ENCODE results near the gene IL1RAPL1. TPM values are rescaled to one million over a fixed set of nuclear protein-coding genes. Genes with fewer than 3 reads are reported as not detected.
"Not testable (repeated sequence)": the region's sequence is repeated elsewhere in the genome, so short reads cannot be mapped to it uniquely, and the experiment has no call there.

The IL1RAPL1 gene
- total RNA-seq, 2 experiments from 2014 or later = not detected

DNA sequence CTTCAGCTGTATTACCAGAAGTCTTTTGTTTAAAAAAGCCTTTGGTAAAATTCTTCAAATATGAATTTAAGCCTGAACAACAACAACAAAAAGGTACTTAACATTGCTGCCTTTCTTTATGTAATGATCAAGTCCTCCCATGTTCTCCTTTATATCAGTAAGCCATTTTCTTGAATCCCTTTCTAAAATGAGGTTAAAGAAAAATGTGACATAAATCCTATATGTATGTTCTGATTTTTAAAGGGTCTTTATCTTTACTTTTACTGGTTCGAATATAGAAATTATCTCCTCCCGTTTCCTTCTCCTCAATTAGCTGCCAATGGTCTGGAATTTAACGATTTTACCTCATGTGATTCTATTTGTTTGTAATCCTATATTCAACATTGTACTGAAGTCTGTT, 522.8 kb downstream of the IL1RAPL1 start:
- Mint-ChIP-seq H3K4me1 (ENCODE audit: low read depth) (no peaks in the 10 kb centered on the region), H3K9me3 (peaks cover 5% of the 10 kb centered on the region), H3K27ac (no peak overlapping the region), H3K36me3 (ENCODE audit: low read depth) (no peaks in the 10 kb centered on the region), H3K4me3 (no peak overlapping the region), H3K27me3 (ENCODE audit: low read depth) (no peaks in the 10 kb centered on the region)
- no peak for DNase-seq
- CTCF ChIA-PET = no interaction called here
- intact Hi-C loops (cut with micrococcal nuclease) = no loop called here

DNA sequence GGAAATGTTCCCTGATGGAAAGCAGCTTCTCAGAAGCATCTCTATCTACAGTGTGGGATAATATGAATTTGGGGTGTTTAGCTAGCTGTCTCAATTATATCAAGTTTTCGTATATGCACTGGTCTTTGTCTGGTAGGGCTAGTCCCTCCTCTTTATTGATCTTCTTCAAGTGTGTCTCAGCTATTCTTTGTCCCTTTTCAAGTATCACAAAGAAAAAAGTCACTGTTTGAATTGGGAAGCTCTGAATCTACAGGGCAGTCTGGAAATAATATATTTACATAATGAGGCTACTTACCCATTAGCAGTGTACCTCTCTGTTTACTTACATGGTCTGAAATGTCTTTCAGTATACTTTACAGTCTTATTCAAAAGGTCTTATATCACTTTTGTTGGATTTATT, 526.0 kb downstream of the IL1RAPL1 start:
- intact Hi-C loops (cut with micrococcal nuclease) = no loop called here
- DNase-seq = no peak
- Mint-ChIP-seq H3K9me3 (peaks cover 5% of the 10 kb centered on the region), H3K36me3 (ENCODE audit: low read depth) (no peaks in the 10 kb centered on the region), H3K4me1 (ENCODE audit: low read depth) (no peaks in the 10 kb centered on the region), H3K27me3 (ENCODE audit: low read depth) (no peaks in the 10 kb centered on the region), H3K4me3 (no peak overlapping the region), H3K27ac (no peak overlapping the region)
- CTCF ChIA-PET = interaction anchor here (0.6 kb wide), 1 partner anchor 244 kb away, joined by 3 read pairs; no protein-coding TSS in a partner anchor

DNA sequence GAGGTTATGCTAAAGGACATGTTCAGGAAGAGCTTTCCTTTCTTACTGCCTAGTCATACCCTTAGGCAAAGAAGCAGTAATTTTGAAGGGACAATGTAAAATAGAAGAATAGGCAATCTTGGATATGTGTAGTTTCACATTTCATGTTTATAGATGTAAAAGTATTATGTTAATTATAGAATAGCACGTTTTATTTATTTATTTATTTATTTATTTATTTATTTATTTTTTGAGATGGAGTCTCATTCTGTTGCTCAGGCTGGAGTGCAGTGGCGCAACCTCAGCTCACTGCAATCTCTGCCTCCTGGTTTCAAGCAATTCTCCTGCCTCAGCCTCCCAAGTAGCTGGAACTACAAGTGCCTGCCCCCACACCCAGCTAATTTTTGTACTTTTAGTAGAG, 535.6 kb downstream of the IL1RAPL1 start:
- H3K4me3 Mint-ChIP-seq; CTCF ChIA-PET; H3K27ac Mint-ChIP-seq; DNase-seq; intact Hi-C loops (cut with micrococcal nuclease); H3K9me3 Mint-ChIP-seq; H3K4me1 Mint-ChIP-seq (ENCODE audit: low read depth); H3K27me3 Mint-ChIP-seq (ENCODE audit: low read depth); H3K36me3 Mint-ChIP-seq (ENCODE audit: low read depth): not testable (repeated sequence)

DNA sequence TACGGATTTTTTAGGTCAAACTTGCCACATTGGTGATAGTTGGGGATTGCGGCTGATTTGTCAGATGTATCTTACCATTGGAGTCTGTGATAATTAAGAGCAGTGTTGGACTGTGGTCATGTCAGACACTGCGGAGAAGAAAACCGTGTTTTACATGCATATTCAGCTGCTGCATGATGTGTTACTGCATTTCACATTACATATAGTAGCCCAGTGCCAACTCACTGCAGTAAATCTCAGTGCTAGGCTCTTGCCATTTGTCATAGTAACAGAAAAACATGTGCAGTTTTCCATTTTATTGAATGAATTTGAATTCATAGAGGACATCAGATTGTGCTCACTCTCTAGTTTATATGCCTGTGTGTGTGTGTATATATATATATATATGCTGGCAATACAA, 543.7 kb downstream of the IL1RAPL1 start:
- Mint-ChIP-seq H3K4me1 (ENCODE audit: low read depth) (no peaks in the 10 kb centered on the region), H3K9me3 (no peaks in the 10 kb centered on the region), H3K27me3 (ENCODE audit: low read depth) (no peaks in the 10 kb centered on the region), H3K27ac (no peak overlapping the region), H3K4me3 (no peak overlapping the region), H3K36me3 (ENCODE audit: low read depth) (no peaks in the 10 kb centered on the region)
- intact Hi-C loops (cut with micrococcal nuclease) = no loop called here
- DNase-seq = no peak
- CTCF ChIA-PET = no interaction called here

DNA sequence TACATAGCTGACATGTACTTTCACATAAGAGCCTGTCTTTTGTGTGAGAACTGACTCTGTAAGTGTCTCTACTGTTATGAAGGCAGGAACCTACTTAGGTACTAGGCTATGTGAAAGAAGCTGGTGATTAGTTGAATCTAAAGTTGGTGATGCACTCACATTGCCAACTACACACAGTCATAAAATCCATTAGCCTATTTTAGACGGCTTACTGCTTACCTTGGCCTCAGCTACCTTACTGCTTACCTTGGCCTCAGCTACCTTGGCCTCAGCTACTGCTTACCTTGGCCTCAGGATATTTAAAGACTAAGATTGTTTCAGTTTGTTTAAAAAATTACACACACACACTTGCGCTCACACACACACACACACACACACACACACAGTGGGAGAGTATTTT, 549.7 kb downstream of the IL1RAPL1 start:
- H3K9me3 Mint-ChIP-seq = no peaks in the 10 kb centered on the region
- no peaks in the 10 kb centered on the region for H3K36me3 Mint-ChIP-seq (ENCODE audit: low read depth)
- H3K4me3 Mint-ChIP-seq = no peak overlapping the region
- no peak overlapping the region for H3K27ac Mint-ChIP-seq
- intact Hi-C loops (cut with micrococcal nuclease) = no loop called here
- DNase-seq = no peak
- H3K27me3 Mint-ChIP-seq (ENCODE audit: low read depth) = no peaks in the 10 kb centered on the region
- CTCF ChIA-PET = no interaction called here
- no peaks in the 10 kb centered on the region for H3K4me1 Mint-ChIP-seq (ENCODE audit: low read depth)

GRCh38 chrX:29138003-29138402, 550.8 kb downstream of the IL1RAPL1 start:
- intact Hi-C loops (cut with micrococcal nuclease) = no loop called here
- no peaks in the 10 kb centered on the region for H3K27me3 Mint-ChIP-seq (ENCODE audit: low read depth)

GRCh38 chrX:29143356-29143755, 556.1 kb downstream of the IL1RAPL1 start:
- no peak for DNase-seq
- Mint-ChIP-seq H3K4me3 (no peak overlapping the region), H3K27me3 (ENCODE audit: low read depth) (no peaks in the 10 kb centered on the region), H3K36me3 (ENCODE audit: low read depth) (no peaks in the 10 kb centered on the region), H3K27ac (no peak overlapping the region), H3K4me1 (ENCODE audit: low read depth) (no peaks in the 10 kb centered on the region), H3K9me3 (peaks cover 4% of the 10 kb centered on the region)
- intact Hi-C loops (cut with micrococcal nuclease) = no loop called here
- CTCF ChIA-PET = no interaction called here

More at GRCh38 chrX:29138003-29138402, 550.8 kb downstream of the IL1RAPL1 start:
- no peak for DNase-seq
- Mint-ChIP-seq H3K4me1 (ENCODE audit: low read depth) (no peaks in the 10 kb centered on the region), H3K4me3 (no peak overlapping the region), H3K27ac (no peak overlapping the region), H3K36me3 (ENCODE audit: low read depth) (no peaks in the 10 kb centered on the region), H3K9me3 (no peaks in the 10 kb centered on the region)
- CTCF ChIA-PET = no interaction called here

- Mint-ChIP-seq H3K27me3 (ENCODE audit: low read depth) (no peaks in the 10 kb centered on the region), H3K27ac (no peak overlapping the region), H3K4me1 (ENCODE audit: low read depth) (no peaks in the 10 kb centered on the region), H3K9me3 (peaks cover 4% of the 10 kb centered on the region), H3K36me3 (ENCODE audit: low read depth) (no peaks in the 10 kb centered on the region), H3K4me3 (no peak overlapping the region)
- DNase-seq = no peak
- CTCF ChIA-PET = no interaction called here
- intact Hi-C loops (cut with micrococcal nuclease) = no loop called here
Observed at GRCh38 chrX:29143756-29144155, 556.5 kb downstream of the IL1RAPL1 start.

DNA sequence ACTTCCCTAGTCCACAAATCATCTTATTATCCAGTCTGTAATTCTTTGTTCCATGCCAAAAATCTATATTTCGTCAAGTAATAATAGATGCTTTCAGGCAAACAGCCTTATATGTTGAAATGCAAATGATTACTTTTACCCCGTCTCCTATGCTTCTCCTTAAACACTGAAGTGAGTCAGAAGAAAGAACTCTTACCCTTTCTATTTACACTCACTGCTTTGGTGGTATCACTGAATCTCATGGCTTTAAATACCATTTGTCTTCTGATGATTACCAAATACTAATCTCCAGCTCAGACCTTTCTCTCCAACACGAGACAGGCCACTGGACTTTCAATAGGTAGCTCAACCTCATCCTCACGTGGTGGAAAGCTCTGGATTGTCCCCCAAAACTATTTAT, 558.1 kb downstream of the IL1RAPL1 start:
- CTCF ChIA-PET = no interaction called here
- H3K4me1 Mint-ChIP-seq (ENCODE audit: low read depth) = no peaks in the 10 kb centered on the region
- no peak for DNase-seq
- peaks cover 5% of the 10 kb centered on the region for H3K9me3 Mint-ChIP-seq
- no peaks in the 10 kb centered on the region for H3K36me3 Mint-ChIP-seq (ENCODE audit: low read depth)
- H3K27me3 Mint-ChIP-seq (ENCODE audit: low read depth) = no peaks in the 10 kb centered on the region
- no peak overlapping the region for H3K27ac Mint-ChIP-seq
- intact Hi-C loops (cut with micrococcal nuclease) = no loop called here
- no peak overlapping the region for H3K4me3 Mint-ChIP-seq

GRCh38 chrX:29148511-29148910, 561.3 kb downstream of the IL1RAPL1 start:
- H3K27me3 Mint-ChIP-seq (ENCODE audit: low read depth) = no peaks in the 10 kb centered on the region
- H3K27ac Mint-ChIP-seq = no peak overlapping the region
- CTCF ChIA-PET = no interaction called here
- H3K9me3 Mint-ChIP-seq = peaks cover 5% of the 10 kb centered on the region
- H3K4me3 Mint-ChIP-seq = no peak overlapping the region
- no peak for DNase-seq
- H3K36me3 Mint-ChIP-seq (ENCODE audit: low read depth) = no peaks in the 10 kb centered on the region
- H3K4me1 Mint-ChIP-seq (ENCODE audit: low read depth) = no peaks in the 10 kb centered on the region
- intact Hi-C loops (cut with micrococcal nuclease) = no loop called here

DNA sequence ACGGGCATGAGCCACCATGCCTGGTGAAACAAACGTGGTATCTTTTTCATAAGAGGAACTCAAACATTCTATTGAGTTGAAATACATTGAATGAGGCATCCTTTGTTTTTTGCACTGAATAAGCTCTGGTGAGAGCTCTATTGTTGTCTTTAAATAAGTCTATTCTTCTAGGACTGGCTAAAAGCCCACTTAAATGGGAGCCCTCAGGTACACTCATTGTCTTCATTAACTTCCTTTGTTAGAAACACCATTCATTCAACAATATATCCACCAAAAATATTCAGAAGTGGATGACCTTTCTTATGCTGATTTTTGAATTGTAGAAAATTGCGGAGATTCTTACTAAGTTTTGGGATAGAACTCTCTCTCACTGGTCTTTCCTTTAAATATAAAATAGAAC, 568.0 kb downstream of the IL1RAPL1 start:
- intact Hi-C loops (cut with micrococcal nuclease) = no loop called here
- no peak for DNase-seq
- no peaks in the 10 kb centered on the region for H3K4me1 Mint-ChIP-seq (ENCODE audit: low read depth)
- no peak overlapping the region for H3K27ac Mint-ChIP-seq
- H3K27me3 Mint-ChIP-seq (ENCODE audit: low read depth) = no peaks in the 10 kb centered on the region
- H3K36me3 Mint-ChIP-seq (ENCODE audit: low read depth) = no peaks in the 10 kb centered on the region
- CTCF ChIA-PET = no interaction called here
- H3K9me3 Mint-ChIP-seq = no peaks in the 10 kb centered on the region
- H3K4me3 Mint-ChIP-seq = no peak overlapping the region

- Mint-ChIP-seq H3K4me1 (ENCODE audit: low read depth) (no peaks in the 10 kb centered on the region), H3K27ac (no peak overlapping the region), H3K36me3 (ENCODE audit: low read depth) (no peaks in the 10 kb centered on the region), H3K27me3 (ENCODE audit: low read depth) (no peaks in the 10 kb centered on the region), H3K4me3 (no peak overlapping the region), H3K9me3 (peaks cover 2% of the 10 kb centered on the region)
- no peak for DNase-seq
- CTCF ChIA-PET = no interaction called here
- intact Hi-C loops (cut with micrococcal nuclease) = no loop called here
Observed at GRCh38 chrX:29172880-29173279, 585.6 kb downstream of the IL1RAPL1 start.

- intact Hi-C loops (cut with micrococcal nuclease) = no loop called here
- H3K27ac Mint-ChIP-seq = no peak overlapping the region
- CTCF ChIA-PET = interaction anchor here (0.6 kb wide), 1 partner anchor 12 kb away, joined by 4 read pairs; no protein-coding TSS in a partner anchor
- H3K27me3 Mint-ChIP-seq (ENCODE audit: low read depth) = no peaks in the 10 kb centered on the region
- no peaks in the 10 kb centered on the region for H3K36me3 Mint-ChIP-seq (ENCODE audit: low read depth)
- no peaks in the 10 kb centered on the region for H3K4me1 Mint-ChIP-seq (ENCODE audit: low read depth)
- H3K4me3 Mint-ChIP-seq = no peak overlapping the region
- no peak for DNase-seq
- no peaks in the 10 kb centered on the region for H3K9me3 Mint-ChIP-seq
Observed at GRCh38 chrX:29187264-29187663, 600.0 kb downstream of the IL1RAPL1 start.

- H3K27me3 Mint-ChIP-seq (ENCODE audit: low read depth) = no peaks in the 10 kb centered on the region
- intact Hi-C loops (cut with micrococcal nuclease) = no loop called here
Observed at GRCh38 chrX:29196501-29196900, 609.3 kb downstream of the IL1RAPL1 start.

More at GRCh38 chrX:29196501-29196900, 609.3 kb downstream of the IL1RAPL1 start:
- Mint-ChIP-seq H3K4me3 (no peak overlapping the region), H3K4me1 (ENCODE audit: low read depth) (no peaks in the 10 kb centered on the region), H3K27ac (no peak overlapping the region), H3K36me3 (ENCODE audit: low read depth) (no peaks in the 10 kb centered on the region), H3K9me3 (no peaks in the 10 kb centered on the region)
- DNase-seq = no peak
- CTCF ChIA-PET = no interaction called here
